ENCODE results near the gene ARHGEF2. TPM values are rescaled to one million over a fixed set of nuclear protein-coding genes. Genes with fewer than 3 reads are reported as not detected.

Gene ARHGEF2
- total RNA-seq, 1 experiment from 2014 or later = 90.1 TPM

DNA sequence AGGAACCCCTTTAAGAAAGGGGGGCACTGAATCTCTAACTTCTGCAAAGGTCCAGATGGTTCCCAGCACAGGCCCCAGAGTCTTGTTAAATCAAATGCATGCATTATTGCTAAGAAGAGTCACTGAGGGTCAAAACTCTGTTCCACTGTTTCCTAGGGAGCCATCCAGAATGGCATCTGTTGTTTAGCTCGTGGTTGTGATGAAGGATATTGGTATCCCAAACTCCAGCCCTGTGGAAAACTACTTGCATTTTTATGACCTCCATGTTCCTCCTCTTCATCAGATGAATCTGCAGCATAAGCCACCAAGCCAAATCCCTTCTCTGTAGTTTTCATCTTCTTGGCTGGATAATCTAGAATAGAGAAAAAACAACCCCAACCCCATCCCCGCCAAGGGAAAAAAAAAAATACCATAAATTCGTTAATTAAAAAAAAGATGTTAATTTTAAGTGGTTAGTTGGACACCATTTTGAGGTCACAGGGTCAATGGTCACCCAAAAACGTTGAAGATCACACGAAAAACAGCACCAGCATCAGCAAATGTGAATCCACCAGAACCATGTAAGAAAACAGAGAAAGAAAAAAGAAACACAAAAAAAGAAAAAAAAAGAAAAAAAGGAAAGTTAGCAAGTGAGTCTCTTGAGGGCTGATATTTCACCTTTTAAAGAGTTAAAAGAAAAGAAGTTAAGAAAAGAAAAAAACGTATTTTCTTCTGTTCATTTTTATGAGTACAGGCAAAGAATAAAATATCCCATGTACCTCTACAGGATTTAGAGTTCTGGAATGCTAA, 64.2 kb downstream of the ARHGEF2 start:
- ATAC-seq = no peak
- intact Hi-C loops (cut with micrococcal nuclease) = no loop called here

DNA sequence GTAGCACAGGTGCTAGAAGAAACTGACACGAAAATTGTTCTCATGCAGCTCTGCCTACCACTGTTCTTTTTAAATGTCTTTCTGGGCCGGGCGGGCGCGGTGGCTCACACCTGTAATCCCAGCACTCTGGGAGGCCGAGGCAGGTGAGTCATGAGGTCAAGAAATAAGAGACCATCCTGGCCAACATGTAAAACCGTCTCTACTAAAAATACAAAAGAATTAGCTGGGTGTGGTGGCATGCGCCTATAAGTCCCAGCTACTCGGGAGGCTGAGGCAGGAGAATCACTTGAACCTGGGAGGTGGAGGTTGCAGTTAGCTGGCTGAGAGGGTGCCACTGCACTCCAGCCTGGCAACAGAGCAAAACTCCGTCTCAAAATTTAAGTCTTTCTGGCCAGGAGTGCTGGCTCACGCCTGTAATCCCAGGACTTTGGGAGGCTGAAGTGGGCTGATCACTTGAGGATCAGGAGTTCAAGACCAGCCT, 66.3 kb downstream of the ARHGEF2 start:
- no peak for TF ChIP-seq EGR1 (IDR thresholded peaks at IDR 0.05; ENCODE audit: low read depth)
- peak; percentile 23; the same call in 1 of the 2 replicates for TF ChIP-seq POLR2AphosphoS5 (IDR thresholded peaks at IDR 0.05; ENCODE audit: low read depth, low read length)
- intact Hi-C loops (cut with micrococcal nuclease) = no loop called here
- BruUV-seq (replicated peaks) = no TSS peak
- Histone ChIP-seq H3K9me3 (ENCODE audit: control insufficient read depth in 1 of 2, insufficient read depth in 1 of 2, low read depth in 1 of 2, low read length in 2 of 2) (no peaks in the 10 kb centered on the region), H2AFZ (ENCODE audit: low read depth, low read length, poor library complexity, severe bottlenecking) (no peak overlapping the region), H4K20me1 (ENCODE audit: insufficient read depth) (peaks cover 13% of the 10 kb centered on the region; the same call in 1 of the 2 replicates), H3K9ac (ENCODE audit: low read length) (no peak overlapping the region), H3K27me3 (ENCODE audit: insufficient read depth, low read length) (no peaks in the 10 kb centered on the region), H3K36me3 (ENCODE audit: control insufficient read depth in 1 of 2, insufficient read depth in 2 of 2, low read length in 2 of 2) (peaks cover 52 to 75% of the 10 kb centered on the region in 2 experiments), H3K4me1 (ENCODE audit: control insufficient read depth in 1 of 2, insufficient read depth in 2 of 2, low read length in 2 of 2) (peaks cover 0 to 23% of the 10 kb centered on the region in 2 experiments; a peak in 2 of 4 replicates), H3K4me3 (replicated peaks in 1 of 2; ENCODE audit: low read depth in 1 of 2, low read length in 2 of 2) (no peak overlapping the region), H3K4me2 (ENCODE audit: low read length) (no peak overlapping the region; the same call in 1 of the 2 replicates), H3K27ac (ENCODE audit: low read depth, low read length) (no peak overlapping the region; the same call in 1 of the 2 replicates), H3K79me2 (ENCODE audit: insufficient read depth, low read length) (peaks cover 25% of the 10 kb centered on the region), H3K9me2 (ENCODE audit: insufficient read depth) (no peaks in the 10 kb centered on the region)
- RAD21 ChIA-PET (ENCODE audit: low non-redundant PET in 1 of 2, low total read pairs in 2 of 2, uncharacterized antibody in 2 of 2, unreplicated experiment in 2 of 2) = interaction anchor here (0.5 to 0.6 kb wide), 2 partner anchors 414 to 421 kb away, joined by 4 read pairs; no protein-coding TSS in a partner anchor
- POLR2A ChIA-PET = no interaction called here
- CTCF ChIA-PET = no interaction called here
- DNase-seq (ENCODE audit: low read depth, low spot score) = no peak
- peak; percentile 56; the same call in 1 of the 2 replicates for ATAC-seq

More for the DNA sequence above, 64.2 kb downstream of the ARHGEF2 start:
- H3K27me3 ChIP-seq (ENCODE audit: insufficient read depth, low read length) = no peaks in the 10 kb centered on the region
- H3K9me3 ChIP-seq (ENCODE audit: control insufficient read depth in 1 of 2, insufficient read depth in 1 of 2, low read depth in 1 of 2, low read length in 2 of 2) = no peaks in the 10 kb centered on the region
- ChIA-PET RAD21 (ENCODE audit: low non-redundant PET in 1 of 2, low total read pairs in 2 of 2, uncharacterized antibody in 2 of 2, unreplicated experiment in 2 of 2) (no interaction called here), POLR2A (no interaction called here), CTCF (no interaction called here)
- no peak overlapping the region for H2AFZ ChIP-seq (ENCODE audit: low read depth, low read length, poor library complexity, severe bottlenecking)
- peaks cover 62 to 84% of the 10 kb centered on the region in 2 experiments for H3K36me3 ChIP-seq (ENCODE audit: control insufficient read depth in 1 of 2, insufficient read depth in 2 of 2, low read length in 2 of 2)
- DNase-seq (ENCODE audit: low read depth, low spot score) = no peak
- H3K27ac ChIP-seq (ENCODE audit: low read depth, low read length) = no peak overlapping the region
- TF ChIP-seq SP1 (IDR thresholded peaks at IDR 0.05; ENCODE audit: low read depth) = no peak
- no peak for TF ChIP-seq ZNF274 (IDR thresholded peaks at IDR 0.05; ENCODE audit: low read depth, low read length)
- no peak for TF ChIP-seq POLR2AphosphoS5 (IDR thresholded peaks at IDR 0.05; ENCODE audit: low read depth, low read length)
- H3K4me1 ChIP-seq (ENCODE audit: control insufficient read depth in 1 of 2, insufficient read depth in 2 of 2, low read length in 2 of 2) = peaks cover 0 to 23% of the 10 kb centered on the region in 2 experiments; a peak in 2 of 4 replicates
- H3K4me2 ChIP-seq (ENCODE audit: low read length) = no peak overlapping the region
- no peaks in the 10 kb centered on the region for H3K9me2 ChIP-seq (ENCODE audit: insufficient read depth)
- peaks cover 19% of the 10 kb centered on the region; the same call in 1 of the 2 replicates for H4K20me1 ChIP-seq (ENCODE audit: insufficient read depth)
- no peak overlapping the region for H3K9ac ChIP-seq (ENCODE audit: low read length)
- H3K4me3 ChIP-seq (replicated peaks in 1 of 2; ENCODE audit: low read depth in 1 of 2, low read length in 2 of 2) = no peak overlapping the region
- no TSS peak for BruUV-seq (replicated peaks)
- H3K79me2 ChIP-seq (ENCODE audit: insufficient read depth, low read length) = peaks cover 42% of the 10 kb centered on the region
